ENCODE data around the gene ZFYVE1. TPM values are rescaled to one million over a fixed set of nuclear protein-coding genes. Genes with fewer than 3 reads are reported as not detected.

ZFYVE1 gene
- total RNA-seq, 1 experiment from 2014 or later = 14.2 TPM

GRCh38 chr14:72924337-72924736 is 102.6 kb downstream of the ZFYVE1 start:
- Histone ChIP-seq H3K4me1 (ENCODE audit: insufficient read depth, low read length) (no peaks in the 10 kb centered on the region), H2BK15ac (ENCODE audit: low read depth, low read length) (no peak overlapping the region), H4K8ac (replicated peaks; ENCODE audit: insufficient read length, low read depth, low read length) (no peak overlapping the region), H3K14ac (ENCODE audit: insufficient read depth, low read length) (no peak overlapping the region), H3K9ac (ENCODE audit: extremely low read depth, insufficient read length, low read length) (no peak overlapping the region), H4K5ac (ENCODE audit: insufficient read length, low read depth, low read length) (no peak overlapping the region), H3K18ac (ENCODE audit: insufficient read length, low read depth, low read length) (no peak overlapping the region), H3K79me2 (ENCODE audit: insufficient read depth, low read length) (no peaks in the 10 kb centered on the region), H3K56ac (ENCODE audit: insufficient read length, low read depth, low read length) (no peak overlapping the region), H2AFZ (ENCODE audit: low read length) (no peak overlapping the region), H2BK12ac (ENCODE audit: insufficient read length, low read depth, low read length) (no peak overlapping the region), H2BK20ac (ENCODE audit: low read depth, low read length, poor library complexity, severe bottlenecking) (no peak overlapping the region), H3K79me1 (ENCODE audit: insufficient read depth, low read depth, low read length, poor library complexity, severe bottlenecking) (no peaks in the 10 kb centered on the region), H3K23ac (ENCODE audit: insufficient read length, low read depth, low read length) (no peak overlapping the region), H3K27ac (ENCODE audit: insufficient read length, low read depth, low read length) (no peak overlapping the region), H3K4me2 (ENCODE audit: insufficient read depth, insufficient read length, low read length) (no peak overlapping the region), H3T11ph (ENCODE audit: low read length) (no peak overlapping the region), H2BK120ac (ENCODE audit: low read depth, low read length, poor library complexity, severe bottlenecking) (no peak overlapping the region), H2BK5ac (ENCODE audit: insufficient read length, low read length) (no peak overlapping the region), H3K4ac (ENCODE audit: low read depth, low read length) (no peak overlapping the region), H4K20me1 (ENCODE audit: control insufficient read depth, insufficient read depth, insufficient read length) (no peaks in the 10 kb centered on the region), H4K91ac (ENCODE audit: insufficient read length, low read depth, low read length) (no peak overlapping the region), H2AK5ac (ENCODE audit: insufficient read length, low read length) (no peak overlapping the region), H3K9me3 (ENCODE audit: control insufficient read depth, low read depth, low read length) (no peaks in the 10 kb centered on the region), H3K27me3 (ENCODE audit: insufficient read depth, low read length) (no peaks in the 10 kb centered on the region), H3K23me2 (ENCODE audit: insufficient read length, low read depth, low read length, poor library complexity, severe bottlenecking) (peaks cover 8% of the 10 kb centered on the region)
- Mint-ChIP-seq H3K9me3 (no peaks in the 10 kb centered on the region; a peak in 1 of 5 replicates), H3K36me3 (ENCODE audit: insufficient read depth in 1 of 3, low read depth in 3 of 3) (no peaks in the 10 kb centered on the region), H3K4me1 (peaks cover 10 to 11% of the 10 kb centered on the region in 2 experiments), H3K4me3 (no peak overlapping the region), H3K27ac (no peak overlapping the region), H3K27me3 (ENCODE audit: low read depth) (peaks cover 26% of the 10 kb centered on the region)
- no peak for TF ChIP-seq CTCF (conservative IDR thresholded peaks at IDR 0.05)
- DNase-seq = no peak
- no CpG with 5 or more reads among the region's 5 CpGs for WGBS (ENCODE audit: extremely low coverage, insufficient read length, low lambda C conversion rate)
